Endometrial microvascular endothelial cells (primary cell): ENCODE measurements around the gene CDH23. TPM values are rescaled to one million over a fixed set of nuclear protein-coding genes. Genes with fewer than 3 reads are reported as not detected.

ENCODE experiments used
- in situ Hi-C: cut with HindIII; loops from 2 replicates; pipeline ENCODE4 v1.10.0; 2017; ENCODE audit warnings: low sequenced_read_pairs, low pct_unique_long_range_greater_than_20kb; ENCODE audit errors: inconsistent ontology term
- total RNA-seq: library from RNA; depleted of rRNA; stranded (reverse); fragments of >200 nt; gene quantifications from one replicate; pipeline ENCODE4 v1.2.3, GENCODE V29; 2015; ENCODE audit errors: inconsistent ontology term

The CDH23 gene
- total RNA-seq, 1 donor from 2014 or later, result 0.09 TPM

- in situ Hi-C loops, result no loop called here
These were observed 352.7 kb downstream of the CDH23 start for GRCh38 chr10:71749396-71749795.

GRCh38 chr10:71750124-71750841 lies 353.6 kb downstream of the CDH23 start:
- in situ Hi-C loops, result no loop called here

- in situ Hi-C loops, result no loop called here
These were observed 354.3 kb downstream of the CDH23 start for GRCh38 chr10:71750986-71751385.

DNA sequence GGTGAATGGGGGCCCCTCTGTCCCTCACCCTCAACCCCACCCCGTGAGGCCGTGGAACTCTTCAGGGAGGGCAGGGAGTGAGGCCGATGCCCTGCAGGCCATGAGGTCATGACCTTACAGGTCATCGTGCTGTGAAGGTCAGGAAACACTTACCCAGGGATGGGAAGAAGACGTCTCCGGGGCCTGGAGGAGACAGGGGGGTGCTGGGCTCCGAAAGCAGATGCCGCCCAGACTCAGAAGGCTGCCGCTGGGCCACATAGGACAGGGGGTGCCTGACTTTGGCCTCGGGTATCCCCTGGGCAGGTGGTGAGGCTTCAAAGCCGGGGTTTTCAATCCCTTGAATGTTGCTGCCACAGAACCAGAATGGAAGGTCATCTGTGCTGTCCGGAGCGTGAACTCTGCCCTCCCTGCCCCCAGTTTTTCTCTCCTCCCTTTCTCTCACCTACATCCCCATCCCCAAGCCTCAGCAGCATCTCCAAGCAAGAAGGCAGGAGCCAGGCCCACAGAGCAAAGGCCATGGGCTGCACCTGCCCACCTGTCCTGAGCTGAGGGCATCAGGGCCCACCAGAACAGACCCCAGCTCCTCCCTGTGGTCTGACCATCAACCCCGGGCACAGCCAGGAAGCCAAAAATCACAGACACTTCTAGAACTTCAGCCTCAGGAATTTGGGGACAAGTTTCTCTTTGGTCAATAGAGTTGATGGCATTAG lies 354.9 kb downstream of the CDH23 start:
- in situ Hi-C loops, result no loop called here

GRCh38 chr10:71752391-71753090 lies 355.8 kb downstream of the CDH23 start:
- in situ Hi-C loops, result no loop called here

- in situ Hi-C loops, result no loop called here
These were observed 356.6 kb downstream of the CDH23 start for GRCh38 chr10:71753091-71753959.

DNA sequence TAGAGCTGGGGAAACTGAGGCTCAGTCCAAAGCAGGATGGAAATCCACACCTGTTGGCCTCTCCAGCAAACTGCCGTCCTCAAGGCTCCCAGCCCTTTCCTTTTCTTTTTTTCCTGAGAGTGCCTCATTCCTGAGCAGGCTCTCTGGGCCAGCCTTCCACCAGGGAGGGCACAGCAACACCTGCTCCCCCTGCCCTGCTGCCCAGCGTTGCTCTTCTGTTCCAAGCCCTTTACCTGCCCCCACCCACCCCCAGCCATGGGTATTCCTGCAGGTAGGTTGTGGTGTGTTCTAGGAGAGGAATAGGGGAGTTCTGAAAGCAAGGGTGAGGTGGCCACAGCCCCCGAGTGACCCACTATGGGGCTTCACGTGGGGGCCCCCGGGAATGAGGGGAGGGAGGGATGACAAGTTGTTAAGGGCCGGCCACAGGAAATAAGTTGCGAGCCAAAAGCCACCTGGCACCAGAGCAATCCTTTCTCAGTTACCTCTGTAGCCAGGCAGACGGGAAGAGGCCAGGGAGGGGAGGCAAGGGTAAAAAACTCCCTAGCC lies 357.3 kb downstream of the CDH23 start:
- in situ Hi-C loops, result no loop called here

DNA sequence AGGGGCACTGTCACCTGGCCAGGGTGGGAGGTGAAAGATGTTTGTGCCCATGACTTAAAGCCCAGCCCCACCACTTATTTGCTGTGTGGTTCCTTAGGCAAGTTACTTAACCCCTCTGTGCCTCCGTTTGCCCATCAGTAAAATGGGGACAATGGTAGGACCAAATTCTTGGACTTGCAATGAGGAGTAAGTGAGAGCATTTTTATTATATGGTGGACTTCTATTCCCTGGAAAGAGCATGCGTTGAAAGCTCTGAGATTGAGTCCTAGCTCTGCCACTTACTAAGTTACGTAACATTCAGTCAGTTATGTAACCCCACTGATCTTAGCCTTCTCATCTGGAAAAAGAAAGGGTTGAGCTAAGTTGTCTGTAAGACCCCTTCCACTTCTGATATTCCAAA lies 357.8 kb downstream of the CDH23 start:
- in situ Hi-C loops, result no loop called here

GRCh38 chr10:71755179-71755879 lies 358.6 kb downstream of the CDH23 start:
- in situ Hi-C loops, result no loop called here

GRCh38 chr10:71756311-71757191 lies 359.8 kb downstream of the CDH23 start:
- in situ Hi-C loops, result no loop called here

GRCh38 chr10:71757399-71757922 lies 360.7 kb downstream of the CDH23 start:
- in situ Hi-C loops, result no loop called here

- in situ Hi-C loops, result no loop called here
These were observed 364.4 kb downstream of the CDH23 start for GRCh38 chr10:71761105-71761511.

DNA sequence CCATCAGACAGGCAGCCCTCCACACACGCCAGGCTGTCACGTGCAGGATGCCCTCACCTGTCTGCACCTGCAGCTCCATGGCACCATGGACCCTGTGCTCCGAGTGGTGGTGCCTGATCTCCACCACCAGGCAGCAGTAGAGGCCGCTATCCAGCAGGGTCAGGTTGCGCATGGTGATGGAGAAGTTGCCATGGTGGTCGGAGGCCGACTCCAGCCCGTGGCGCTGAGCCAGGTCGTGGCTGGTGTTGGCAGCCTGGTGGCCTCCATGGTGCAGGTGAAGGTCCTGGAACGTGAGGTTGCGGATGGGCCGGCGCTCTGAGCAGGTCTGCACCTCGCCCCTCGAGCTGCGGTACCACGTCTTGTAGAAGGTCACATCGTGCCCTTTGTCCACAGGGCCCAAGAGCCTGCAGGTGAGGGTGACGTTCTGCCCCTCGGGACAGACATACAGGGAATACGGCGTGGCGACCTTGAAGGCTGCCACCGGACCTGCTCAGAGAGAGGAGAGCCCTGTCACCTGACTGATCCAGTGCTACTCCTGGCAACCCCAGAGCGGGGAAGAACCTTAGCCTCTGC lies 364.9 kb downstream of the CDH23 start:
- in situ Hi-C loops, result no loop called here

GRCh38 chr10:71762324-71762723 lies 365.6 kb downstream of the CDH23 start:
- in situ Hi-C loops, result no loop called here

DNA sequence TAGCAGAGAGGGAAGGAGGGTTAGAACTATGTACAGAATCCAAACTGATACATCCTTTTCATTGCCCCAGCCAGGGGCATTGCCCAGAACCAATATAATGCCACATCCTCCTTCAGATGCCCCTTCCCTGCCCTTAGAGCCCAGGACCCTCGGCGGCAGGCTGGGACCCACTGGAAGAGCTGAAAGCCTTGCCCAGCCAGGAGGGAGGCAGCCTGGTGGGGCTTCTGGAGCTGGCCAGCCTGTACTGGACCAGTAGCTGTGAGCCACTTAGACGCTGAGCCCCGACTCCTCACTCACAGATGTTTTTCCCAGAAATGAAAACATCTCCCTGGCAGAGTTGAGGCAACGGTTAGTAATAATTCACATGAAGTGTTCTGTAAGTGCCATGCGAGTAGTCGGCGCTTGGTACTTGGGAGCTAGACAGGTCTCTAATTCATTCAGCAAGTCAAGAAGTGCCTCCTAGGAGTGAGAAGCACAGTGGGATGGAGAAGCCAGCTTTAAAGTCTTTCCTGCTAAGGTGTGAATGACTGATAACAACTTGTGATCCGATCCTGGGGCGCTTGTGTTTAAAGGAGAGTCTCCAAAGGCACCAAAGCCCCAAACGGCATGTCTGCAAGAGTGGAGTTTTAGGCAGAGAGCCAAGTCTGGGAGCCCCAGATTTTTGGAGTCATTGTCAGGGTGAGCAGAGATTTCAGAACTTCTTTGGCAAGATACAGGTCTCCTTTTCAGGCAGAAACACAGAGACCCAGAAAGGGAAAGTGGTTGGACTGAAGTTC lies 366.8 kb downstream of the CDH23 start:
- in situ Hi-C loops, result no loop called here
